HepG2 (cell line): ENCODE results near the gene DNAJB2. TPM values are rescaled to one million over a fixed set of nuclear protein-coding genes. Genes with fewer than 3 reads are reported as not detected.

Experiments used
- ATAC-seq: fragments of 200-7000 bp; cut with Tn5 transposase; 3 replicates; pipeline ENCODE4 v1.9.1; 2020; ENCODE audit warnings: mild to moderate bottlenecking, moderate library complexity
- BruUV-seq: library from RNA; stranded (reverse); fragments of 400-500 nt; replicated peaks from 2 replicates; lab custom pipeline; 2021; lab: Mats Ljungman, UMichigan
- CTCF ChIA-PET: fragments of 300-600 bp; formaldehyde crosslinking; extraction: SDS; loops from one replicate; lab custom pipeline; 2021; ENCODE audit warnings: low total read pairs, inconsistent platforms, low intra/inter-chr PET ratio; lab: Yijun Ruan, JAX
- POLR2A ChIA-PET: fragments of 350-600 bp; sonication (Branson Sonifier 250); formaldehyde crosslinking; loops from one replicate; lab custom pipeline; 2020; ENCODE audit warnings: antibody characterized with exemption, inconsistent platforms; lab: Yijun Ruan, JAX
- DNase-seq: peaks from one replicate; pipeline ENCODE4 v3.0.0-alpha.2; 2015; ENCODE audit warnings: low spot score
- FAIRE-seq: peaks from 3 replicates; lab custom pipeline; 2011; peaks lifted over from hg19 to GRCh38; lab: Jason Lieb, UNC
- H2AFZ ChIP-seq: one replicate; pipeline ENCODE4 v1.6.1; 2011; ENCODE audit warnings: low read length, inconsistent platforms
- H3K27ac ChIP-seq: fragments of 300-600 bp; 3 replicates; pipeline ENCODE4 v1.8.0; 2011; ENCODE audit warnings: mixed run types, mild to moderate bottlenecking, mixed read lengths, low read length, inconsistent platforms; ENCODE audit not compliant: insufficient read depth; ENCODE audit errors: extremely low read length
- H3K27me3 ChIP-seq, 2 experiments: fragments of 200-600 bp in 1 of 2; 2 replicates in 1 of 2; 3 replicates in 1 of 2; pipeline versions ENCODE4 v1.6.0 to v1.8.0; 2011; ENCODE audit warnings: low read length in 2 of 2, mild to moderate bottlenecking in 2 of 2, moderate library complexity in 2 of 2, inconsistent platforms in 1 of 2; ENCODE audit not compliant: insufficient read depth in 2 of 2, control insufficient read depth in 1 of 2
- H3K36me3 ChIP-seq, 2 experiments: fragments of 200-600 bp in 1 of 2; replicated peaks in 1 of 2; 2 replicates in 1 of 2; 3 replicates in 1 of 2; pipeline versions ENCODE4 v1.5.1 to v1.8.0; 2011; ENCODE audit warnings: low read length in 2 of 2, inconsistent platforms in 1 of 2; ENCODE audit not compliant: insufficient read depth in 2 of 2, control insufficient read depth in 1 of 2
- H3K4me1 ChIP-seq: 2 replicates; pipeline ENCODE4 v1.5.1; 2012; ENCODE audit warnings: low read length, inconsistent platforms; ENCODE audit not compliant: insufficient read depth
- H3K4me2 ChIP-seq: 2 replicates; pipeline ENCODE4 v1.6.0; 2011; ENCODE audit warnings: low read depth, low read length, inconsistent platforms
- H3K4me3 ChIP-seq, 3 experiments: fragments of 200-600 bp in 1 of 3; sonication (generic), shearing (Covaris generic) in 1 of 3; replicated peaks in 1 of 3; 2 replicates each; pipeline ENCODE4 v1.5.1; 2011 to 2016; ENCODE audit warnings: low read length in 3 of 3, inconsistent platforms in 2 of 3, low read depth in 2 of 3, mild to moderate bottlenecking in 2 of 3, control low read depth in 1 of 3, mixed read lengths in 1 of 3; ENCODE audit not compliant: insufficient read depth in 1 of 3
- H3K79me2 ChIP-seq: one replicate; pipeline ENCODE4 v1.6.1; 2011; ENCODE audit warnings: low read length, inconsistent platforms; ENCODE audit not compliant: insufficient read depth
- H3K9ac ChIP-seq: 2 replicates; pipeline ENCODE4 v1.6.0; 2011; ENCODE audit warnings: mild to moderate bottlenecking, low read depth, low read length, inconsistent platforms; ENCODE audit not compliant: insufficient read depth
- H3K9me3 ChIP-seq: 2 replicates; pipeline ENCODE4 v1.5.1; 2012; ENCODE audit warnings: mild to moderate bottlenecking, low read length
- H4K20me1 ChIP-seq: 2 replicates; pipeline ENCODE4 v1.6.0; 2011; ENCODE audit warnings: inconsistent platforms, mild to moderate bottlenecking, low read length, moderate library complexity; ENCODE audit not compliant: insufficient read depth
- RARA ChIP-seq: IDR thresholded peaks from 2 replicates; pipeline ENCODE4 v1.6.1; 2016; ENCODE audit warnings: missing genetic modification reagents, missing compliant biosample characterization
- ZIK1 ChIP-seq: sonication (generic); formaldehyde crosslinking; IDR thresholded peaks from 2 replicates; pipeline ENCODE4 v1.5.0; 2020; ENCODE audit warnings: mild to moderate bottlenecking, low read depth, missing genetic modification reagents, borderline replicate concordance
- ZNF605 ChIP-seq: sonication (generic); formaldehyde crosslinking; IDR thresholded peaks from 2 replicates; pipeline ENCODE4 v1.8.0; 2022; ENCODE audit warnings: mild to moderate bottlenecking, missing genetic modification reagents
- WGBS: methylation state at CpG from one replicate; pipeline ENCODE4 v1.1.6; 2017; ENCODE audit warnings: low lambda C conversion rate; 5-methylcytosine and 5-hydroxymethylcytosine counted together
- in situ Hi-C: cut with HindIII; loops from 2 replicates; pipeline ENCODE4 v1.10.0; 2017; ENCODE audit warnings: low pct_unique_long_range_greater_than_20kb; ENCODE audit not compliant: extremely low pct_ligation_motif_present
- intact Hi-C: fragments of 100-400 bp; cut with micrococcal nuclease; formaldehyde crosslinking; loops from one replicate; pipeline ENCODE4 v1.10.0; 2022; ENCODE audit not compliant: unreplicated experiment
- polyA plus RNA-seq, 8 experiments: library from polyadenylated mRNA; depleted of rRNA in 3 of 8; stranded (reverse) in 7 of 8; unstranded in 1 of 8; fragments of >200 nt; fragmentation: Illumina TruSeq in 4 of 8; extraction: Trizol in 4 of 8; gene quantifications; 2 replicates each; pipeline versions ENCODE4 v1.2.1 to v1.2.3, GENCODE V29; 2011 to 2016; ENCODE audit warnings: low read depth in 4 of 8, missing spikeins in 1 of 8, mixed read lengths in 1 of 8; ENCODE audit not compliant: insufficient read depth in 1 of 8
- total RNA-seq, 5 experiments: library from RNA; depleted of rRNA; stranded (reverse); fragments of >200 nt; fragmentation: Illumina TruSeq; extraction: Trizol; gene quantifications; 2 replicates each; pipeline ENCODE4 v1.2.3, GENCODE V29; 2016; ENCODE audit warnings: low read depth in 1 of 5
- TF ChIP-seq, protein P1 (sequence below): IDR thresholded peaks from 2 replicates; pipeline ENCODE4 v1.6.1; 2012; ENCODE audit warnings: low read length, improper control_type of control experiment
- TF ChIP-seq, protein P2 (sequence below): sonication (generic); formaldehyde crosslinking; IDR thresholded peaks from 2 replicates; pipeline ENCODE4 v1.5.0; 2020; ENCODE audit warnings: mild to moderate bottlenecking, missing genetic modification reagents, moderate library complexity

DNAJB2 gene
- total and polyA plus RNA-seq, 2 of the 13 experiments (the other 11 are each of a cell fraction or from before 2014, with no cell fraction given) = 21.3 to 31.1 TPM

DNA sequence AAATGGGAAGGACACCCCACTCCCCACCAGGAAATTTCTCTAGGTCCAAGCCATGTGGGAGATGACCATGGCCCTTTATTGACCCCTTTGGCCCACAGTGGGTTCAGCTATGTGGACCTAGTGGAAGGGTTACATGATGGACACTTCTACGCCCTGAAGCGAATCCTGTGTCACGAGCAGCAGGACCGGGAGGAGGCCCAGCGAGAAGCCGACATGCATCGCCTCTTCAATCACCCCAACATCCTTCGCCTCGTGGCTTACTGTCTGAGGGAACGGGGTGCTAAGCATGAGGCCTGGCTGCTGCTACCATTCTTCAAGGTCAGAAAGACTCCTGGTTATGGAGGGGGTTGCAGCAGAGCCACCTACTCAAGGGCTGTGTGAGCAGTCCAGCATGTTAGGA lies 32.6 kb upstream of the DNAJB2 start:
- ChIA-PET POLR2A (interaction anchor here (1.8 to 2.8 kb wide), 8 partner anchors 16 to 70 kb away, joined by 12 to 69 read pairs (median 26); partner anchors contain the start of genes ANKZF1, ATG9A, CNPPD1 and DNAJB2), CTCF (no interaction called here)
- Histone ChIP-seq H3K27ac (no peak overlapping the region), H3K9me3 (no peaks in the 10 kb centered on the region), H4K20me1 (no peaks in the 10 kb centered on the region), H3K4me1 (peaks cover 65% of the 10 kb centered on the region), H3K27me3 (no peaks in the 10 kb centered on the region; a peak in 1 of 5 replicates), H3K9ac (peak overlapping the region; percentile 90), H3K36me3 (peaks cover 1 to 13% of the 10 kb centered on the region in 2 experiments; a peak in 4 of 5 replicates), H3K79me2 (peaks cover 14% of the 10 kb centered on the region), H2AFZ (no peak overlapping the region), H3K4me2 (peak overlapping the region; percentile 90), H3K4me3 (peak overlapping the region; percentile 88 to 97 (median 93); a peak in 4 of 6 replicates)
- TF ChIP-seq ZNF605 (CRISPR knock-in tag) = 0 out of 2 replicates have a peak, but pooled peaks have one; percentile 18
- TF ChIP-seq RARA (CRISPR knock-in tag) = peak; percentile 30; the same call in 1 of the 2 replicates
- TF ChIP-seq, protein P1, sequence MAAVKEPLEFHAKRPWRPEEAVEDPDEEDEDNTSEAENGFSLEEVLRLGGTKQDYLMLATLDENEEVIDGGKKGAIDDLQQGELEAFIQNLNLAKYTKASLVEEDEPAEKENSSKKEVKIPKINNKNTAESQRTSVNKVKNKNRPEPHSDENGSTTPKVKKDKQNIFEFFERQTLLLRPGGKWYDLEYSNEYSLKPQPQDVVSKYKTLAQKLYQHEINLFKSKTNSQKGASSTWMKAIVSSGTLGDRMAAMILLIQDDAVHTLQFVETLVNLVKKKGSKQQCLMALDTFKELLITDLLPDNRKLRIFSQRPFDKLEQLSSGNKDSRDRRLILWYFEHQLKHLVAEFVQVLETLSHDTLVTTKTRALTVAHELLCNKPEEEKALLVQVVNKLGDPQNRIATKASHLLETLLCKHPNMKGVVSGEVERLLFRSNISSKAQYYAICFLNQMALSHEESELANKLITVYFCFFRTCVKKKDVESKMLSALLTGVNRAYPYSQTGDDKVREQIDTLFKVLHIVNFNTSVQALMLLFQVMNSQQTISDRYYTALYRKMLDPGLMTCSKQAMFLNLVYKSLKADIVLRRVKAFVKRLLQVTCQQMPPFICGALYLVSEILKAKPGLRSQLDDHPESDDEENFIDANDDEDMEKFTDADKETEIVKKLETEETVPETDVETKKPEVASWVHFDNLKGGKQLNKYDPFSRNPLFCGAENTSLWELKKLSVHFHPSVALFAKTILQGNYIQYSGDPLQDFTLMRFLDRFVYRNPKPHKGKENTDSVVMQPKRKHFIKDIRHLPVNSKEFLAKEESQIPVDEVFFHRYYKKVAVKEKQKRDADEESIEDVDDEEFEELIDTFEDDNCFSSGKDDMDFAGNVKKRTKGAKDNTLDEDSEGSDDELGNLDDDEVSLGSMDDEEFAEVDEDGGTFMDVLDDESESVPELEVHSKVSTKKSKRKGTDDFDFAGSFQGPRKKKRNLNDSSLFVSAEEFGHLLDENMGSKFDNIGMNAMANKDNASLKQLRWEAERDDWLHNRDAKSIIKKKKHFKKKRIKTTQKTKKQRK = no peak
- 0 out of 2 replicates have a peak, but pooled peaks have one; percentile 29 for TF ChIP-seq ZIK1 (CRISPR knock-in tag)
- TF ChIP-seq, protein P2, sequence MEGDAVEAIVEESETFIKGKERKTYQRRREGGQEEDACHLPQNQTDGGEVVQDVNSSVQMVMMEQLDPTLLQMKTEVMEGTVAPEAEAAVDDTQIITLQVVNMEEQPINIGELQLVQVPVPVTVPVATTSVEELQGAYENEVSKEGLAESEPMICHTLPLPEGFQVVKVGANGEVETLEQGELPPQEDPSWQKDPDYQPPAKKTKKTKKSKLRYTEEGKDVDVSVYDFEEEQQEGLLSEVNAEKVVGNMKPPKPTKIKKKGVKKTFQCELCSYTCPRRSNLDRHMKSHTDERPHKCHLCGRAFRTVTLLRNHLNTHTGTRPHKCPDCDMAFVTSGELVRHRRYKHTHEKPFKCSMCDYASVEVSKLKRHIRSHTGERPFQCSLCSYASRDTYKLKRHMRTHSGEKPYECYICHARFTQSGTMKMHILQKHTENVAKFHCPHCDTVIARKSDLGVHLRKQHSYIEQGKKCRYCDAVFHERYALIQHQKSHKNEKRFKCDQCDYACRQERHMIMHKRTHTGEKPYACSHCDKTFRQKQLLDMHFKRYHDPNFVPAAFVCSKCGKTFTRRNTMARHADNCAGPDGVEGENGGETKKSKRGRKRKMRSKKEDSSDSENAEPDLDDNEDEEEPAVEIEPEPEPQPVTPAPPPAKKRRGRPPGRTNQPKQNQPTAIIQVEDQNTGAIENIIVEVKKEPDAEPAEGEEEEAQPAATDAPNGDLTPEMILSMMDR (CRISPR knock-in tag) = no peak
- no peak for FAIRE-seq
- WGBS = 98% methylated on average over 10 of the region's 10 CpGs
- BruUV-seq = no TSS peak
- DNase-seq = no peak
- in situ Hi-C loops = no loop called here
- intact Hi-C loops = no loop called here
- ATAC-seq = no peak
